Ureter (tissue), 1 donor: Measurements from ENCODE around the gene PADI2. TPM values are rescaled to one million over a fixed set of nuclear protein-coding genes. Genes with fewer than 3 reads are reported as not detected.

Experiments
- DNase-seq: peaks from one replicate; pipeline ENCODE4 v3.0.0-alpha.2; 2020; ENCODE audit warnings: low spot score
- total RNA-seq: library from RNA; stranded (reverse); gene quantifications from one replicate; pipeline ENCODE4 v1.2.4, GENCODE V29; 2023
- donor health status: DM: yes; HTN: yes; CAD: no.

PADI2 gene
- total RNA-seq, 1 donor from 2014 or later = 1.8 TPM

DNA sequence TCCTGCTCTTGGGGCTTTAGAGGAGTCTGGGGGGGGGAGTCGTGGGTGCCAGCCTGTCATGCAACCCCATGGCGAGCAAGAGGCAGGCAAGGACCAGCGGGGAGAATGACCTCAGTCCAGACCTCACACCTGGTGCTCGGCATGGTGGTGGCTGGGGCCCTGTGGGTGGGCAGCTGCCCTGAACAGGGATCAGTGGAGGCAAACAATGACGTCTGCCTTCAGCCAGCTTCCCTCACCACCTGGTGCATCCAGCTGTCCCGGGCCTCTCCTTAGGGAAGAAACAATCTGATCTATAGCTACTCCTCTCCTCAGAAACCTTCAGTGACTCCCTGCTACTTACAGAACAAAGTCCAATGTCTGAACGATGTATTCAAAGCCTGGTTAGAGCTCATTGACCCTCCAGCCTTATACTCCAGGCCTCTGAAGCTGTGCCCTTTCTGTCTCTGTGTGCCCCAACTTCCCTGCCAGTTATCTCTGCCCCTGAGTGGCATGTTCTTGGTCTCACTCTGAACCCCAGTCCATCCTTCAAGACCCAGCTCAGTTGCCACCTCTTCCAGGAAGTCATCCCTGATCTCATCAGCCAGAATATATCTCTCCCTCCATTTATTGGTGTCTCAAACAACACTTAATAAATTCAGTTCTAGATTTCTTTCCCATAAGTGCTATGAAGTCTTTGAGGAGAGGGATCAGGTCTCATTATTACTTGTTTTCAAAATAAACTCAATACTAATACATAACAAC lies 6.6 kb downstream of the PADI2 start:
- no peak for DNase-seq

DNA sequence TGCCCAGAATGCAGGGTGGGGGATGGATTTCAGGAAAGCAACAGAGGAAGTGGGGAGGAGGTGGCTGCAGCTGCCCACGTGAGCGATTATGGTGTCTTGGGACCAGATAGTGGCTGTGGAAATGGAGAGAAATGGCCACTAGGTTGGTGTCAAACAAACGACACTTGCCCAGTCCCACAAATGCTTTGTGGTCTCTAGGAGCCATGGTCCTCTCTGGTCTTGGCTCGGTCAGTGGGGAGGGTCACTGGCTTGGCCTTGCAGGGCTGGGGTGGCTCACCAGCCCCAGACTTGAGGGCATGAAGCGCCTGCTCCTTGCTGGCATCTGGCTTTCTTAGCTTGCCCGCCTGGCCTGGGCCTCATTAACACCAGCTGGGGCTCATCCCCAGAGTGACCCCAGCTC lies 7.2 kb downstream of the PADI2 start:
- no peak for DNase-seq

DNA sequence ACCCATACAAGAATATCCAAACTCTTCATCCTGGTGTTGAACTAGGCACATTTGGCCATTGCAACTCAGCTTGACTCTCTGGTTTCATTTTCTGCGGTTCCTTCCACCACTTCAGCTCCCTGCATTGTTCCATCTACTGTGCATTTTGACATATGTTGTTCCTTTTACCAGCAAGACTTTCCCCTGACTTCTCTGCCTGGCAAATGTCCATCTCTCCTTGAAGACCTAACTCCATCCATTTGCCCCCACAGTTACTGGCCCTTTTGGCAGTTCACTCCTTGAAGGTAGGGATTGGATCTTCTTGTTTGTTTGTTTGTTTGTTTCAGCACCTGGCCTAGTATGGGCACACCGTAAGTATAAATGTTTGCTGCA lies 8.7 kb downstream of the PADI2 start:
- no peak for DNase-seq

DNA sequence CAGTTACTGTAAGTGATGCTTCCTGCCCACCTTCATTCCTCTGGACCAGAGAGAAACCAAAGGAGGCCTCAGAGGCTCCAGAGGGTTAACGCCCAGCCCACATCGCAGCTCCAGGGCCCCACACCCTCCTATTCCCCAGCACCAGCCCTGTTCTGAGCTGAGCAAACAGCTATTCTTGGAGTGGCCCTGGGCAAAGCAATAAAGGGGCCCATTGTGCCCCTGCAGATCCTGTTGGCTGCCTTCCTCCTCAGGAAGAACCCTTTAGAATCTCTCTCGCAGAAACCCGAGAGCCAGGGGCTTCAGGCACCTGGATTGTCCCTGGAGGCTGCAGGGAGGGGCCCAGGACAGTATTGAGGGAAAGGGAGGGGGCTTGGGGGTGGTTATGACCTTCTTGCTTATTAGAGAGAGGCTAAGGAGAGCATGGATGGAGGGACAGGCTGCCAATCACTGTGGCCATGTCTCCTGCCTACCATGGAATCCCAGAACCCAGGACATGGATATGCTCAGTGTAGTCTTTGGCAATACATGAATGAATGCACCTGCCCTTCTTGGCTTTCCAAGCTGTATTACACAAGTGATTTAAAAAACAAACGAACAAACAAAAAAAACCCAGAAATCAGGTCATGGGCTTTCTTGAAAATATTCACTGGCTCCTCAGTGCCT lies 9.2 kb downstream of the PADI2 start:
- no peak for DNase-seq

DNA sequence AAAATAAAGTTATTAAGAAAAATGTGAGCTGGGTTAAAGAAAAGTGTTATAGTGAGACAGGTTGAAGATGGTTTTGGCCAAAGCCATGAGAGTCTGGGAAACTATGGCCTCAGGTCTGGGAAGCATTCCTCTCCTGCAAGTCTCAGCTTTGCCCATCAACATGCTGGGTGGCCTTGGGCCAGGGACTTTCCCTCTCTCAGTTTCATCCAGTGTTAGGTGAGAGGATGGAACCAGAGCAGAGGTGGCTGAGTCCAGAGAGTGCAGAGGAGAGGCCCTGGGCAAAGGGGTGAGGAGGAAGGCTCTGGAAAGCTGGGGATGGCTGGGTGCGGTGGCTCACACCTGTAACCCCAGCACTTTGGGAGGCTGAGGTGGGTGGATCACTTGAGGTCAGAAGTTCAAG lies 10.5 kb downstream of the PADI2 start:
- no peak for DNase-seq

DNA sequence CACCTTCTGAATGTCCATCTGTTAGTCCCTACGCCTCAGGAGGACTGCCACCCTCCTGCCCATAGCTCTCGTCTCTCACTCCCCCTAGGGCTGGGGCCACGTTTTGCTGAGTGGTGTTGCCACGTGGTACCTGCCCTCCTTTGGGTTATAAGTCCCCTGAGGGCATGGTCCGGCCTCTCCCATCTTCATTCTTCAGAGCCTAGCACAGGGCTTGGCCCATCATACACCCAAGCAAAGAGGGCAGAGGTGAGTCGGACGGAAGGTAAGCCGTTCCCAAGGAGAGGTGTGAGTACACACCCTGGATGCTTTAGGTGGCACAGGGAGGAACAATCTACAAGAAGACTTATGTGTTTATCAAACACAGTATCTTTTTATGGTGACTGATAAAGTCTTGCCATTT lies 10.9 kb downstream of the PADI2 start:
- no peak for DNase-seq

DNA sequence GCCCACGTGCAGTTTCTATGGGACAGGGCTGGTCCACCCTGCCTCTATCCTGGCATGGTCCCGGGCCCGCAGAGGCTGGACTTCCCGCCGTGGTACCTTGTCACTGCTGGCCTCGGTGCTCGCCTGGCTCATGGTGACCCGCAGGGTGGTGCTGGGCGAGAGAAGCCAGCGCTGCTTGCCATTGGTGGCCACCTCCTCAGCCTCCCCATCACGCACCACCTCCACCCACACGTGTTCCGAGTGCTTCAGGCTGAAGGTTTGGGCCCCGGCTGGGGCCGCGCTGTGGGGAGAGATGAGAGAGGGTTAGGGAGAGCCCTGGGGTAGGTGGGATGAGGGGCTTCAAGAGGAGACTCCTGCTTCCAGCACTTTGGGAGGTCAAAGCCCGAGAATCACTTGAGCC lies 14.5 kb downstream of the PADI2 start:
- no peak for DNase-seq

DNA sequence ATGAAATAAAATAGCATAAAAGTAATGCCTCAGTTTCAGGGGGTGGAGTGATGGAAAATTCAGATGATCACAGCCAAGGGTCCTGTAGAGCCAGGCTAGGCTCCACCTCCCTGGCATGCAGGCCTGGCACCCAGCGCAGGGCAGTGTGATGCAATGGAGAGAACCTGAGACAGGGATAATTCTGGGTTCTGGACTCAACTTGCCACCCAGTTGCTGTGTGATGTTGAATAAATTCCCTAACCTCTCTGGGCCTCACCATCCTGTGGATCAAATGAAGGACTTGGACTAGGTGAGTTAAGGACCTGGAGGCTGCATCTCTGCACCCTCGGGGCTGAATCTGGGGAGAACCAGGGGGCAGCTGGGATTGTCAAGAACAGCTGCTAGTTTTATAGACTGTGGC lies 17.0 kb downstream of the PADI2 start:
- DNase-seq = no peak

DNA sequence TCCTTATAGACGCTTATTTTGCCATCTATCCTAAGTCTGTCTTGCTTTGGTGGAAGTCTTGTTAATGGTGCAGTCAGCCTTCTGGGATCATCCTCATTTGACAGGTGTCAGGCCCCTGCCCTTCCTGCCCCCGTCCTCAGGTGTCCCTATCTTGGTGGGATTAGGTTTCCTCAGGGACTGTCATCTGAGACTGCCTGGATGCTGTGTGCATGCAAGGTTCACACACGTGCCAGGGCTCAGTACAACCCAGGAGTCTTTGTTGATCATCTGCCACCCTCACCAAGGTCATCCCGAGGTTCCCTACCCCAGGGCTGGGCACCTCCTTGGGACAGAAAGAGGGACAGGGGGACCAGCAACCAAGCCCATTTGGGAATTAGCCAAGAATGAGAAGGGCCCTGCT lies 18.0 kb downstream of the PADI2 start:
- DNase-seq = no peak

DNA sequence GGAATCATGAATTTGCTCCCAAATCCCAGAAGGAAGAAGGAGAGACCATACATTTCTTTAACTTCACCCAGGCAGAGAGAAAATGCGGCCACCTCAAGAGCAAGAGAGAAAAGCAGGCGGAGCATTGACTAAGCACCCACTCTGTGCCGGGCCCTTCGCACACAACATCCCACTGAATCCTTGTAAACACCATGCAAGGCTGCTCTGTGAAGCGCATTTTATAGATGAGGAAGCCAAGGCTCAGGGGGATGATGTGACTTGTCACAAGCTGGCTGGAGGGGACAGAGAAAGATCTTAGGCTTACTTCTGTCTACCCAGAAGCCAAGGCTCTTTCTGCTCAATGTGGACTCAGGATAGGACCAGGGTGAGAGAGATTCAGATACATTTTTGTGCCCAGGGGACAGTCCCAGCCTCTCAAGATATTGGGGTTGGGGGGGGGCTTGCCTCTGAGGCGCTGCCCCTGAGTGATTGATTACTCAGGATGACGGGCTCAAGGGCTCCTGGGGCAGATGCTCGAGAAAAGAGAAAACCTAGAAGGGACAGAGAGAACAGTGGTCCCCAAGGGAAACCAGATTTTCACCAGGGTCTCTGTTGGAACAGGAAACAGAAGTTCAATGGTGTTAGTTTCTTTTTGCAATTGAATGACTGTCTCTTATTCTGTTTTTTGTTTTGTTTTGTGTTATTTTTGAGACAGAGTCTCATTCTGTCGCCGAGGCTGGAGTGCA lies 19.5 kb downstream of the PADI2 start:
- no peak for DNase-seq

DNA sequence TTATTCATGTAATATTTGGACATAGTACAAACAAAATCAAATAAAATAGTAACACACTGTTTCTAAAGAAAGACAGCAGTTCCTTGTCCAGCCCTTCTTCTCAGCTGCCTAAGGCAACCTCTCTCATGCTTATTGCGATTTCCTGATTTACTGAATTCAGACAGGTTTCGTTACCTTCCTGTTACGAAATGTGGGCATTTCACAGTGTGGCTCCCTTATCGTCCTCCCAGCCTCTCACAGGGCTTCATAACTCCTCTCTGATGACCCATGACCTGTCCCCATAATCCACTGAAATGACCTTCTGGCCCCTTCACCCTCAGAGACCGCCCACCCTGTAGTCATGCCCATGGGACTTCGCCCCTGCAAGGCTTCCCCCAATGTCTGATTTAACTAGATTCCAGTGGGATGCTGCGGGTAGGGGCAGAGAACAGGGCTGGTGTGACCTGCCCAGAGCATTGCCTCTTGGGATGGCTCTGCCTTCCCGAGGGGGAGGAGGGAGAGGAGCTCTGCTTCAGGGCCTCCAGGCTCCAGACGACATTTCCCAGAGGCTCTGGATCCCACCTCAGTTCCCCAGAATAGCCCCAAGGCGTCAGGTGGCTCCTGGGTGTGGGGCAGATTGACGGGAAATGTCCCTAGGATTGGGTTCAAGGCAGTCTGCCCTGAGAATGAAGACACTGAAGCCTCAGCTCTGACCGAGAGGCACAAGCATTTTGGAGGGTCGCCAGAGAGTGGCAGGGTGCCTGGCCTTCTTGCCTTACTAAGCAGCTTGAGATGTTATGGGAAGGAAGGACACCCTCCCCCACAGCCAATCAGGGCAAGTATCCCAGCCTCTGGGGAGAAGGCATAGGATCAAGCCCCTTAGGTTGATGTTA lies 20.6 kb downstream of the PADI2 start:
- DNase-seq = peak; percentile 56

DNA sequence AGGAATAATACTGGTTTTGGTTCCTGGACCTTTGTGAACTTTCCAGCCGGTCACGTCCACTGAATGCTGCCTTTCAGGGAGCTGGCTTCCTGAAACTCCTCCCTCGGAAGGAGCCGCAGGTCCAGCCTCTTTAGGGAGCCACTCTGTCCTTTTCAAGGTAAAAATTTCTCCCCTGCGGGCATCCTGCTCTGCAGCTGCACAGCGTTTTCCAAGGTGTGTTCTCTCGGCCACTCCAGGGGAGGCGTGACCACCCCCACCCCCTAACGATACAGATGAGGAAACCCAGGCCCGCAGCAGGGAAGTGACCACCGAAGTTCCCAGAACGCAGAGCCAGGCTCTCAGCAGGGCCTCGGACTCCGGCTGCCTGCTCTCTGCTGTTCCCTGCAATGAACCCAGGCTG lies 21.5 kb downstream of the PADI2 start:
- no peak for DNase-seq

DNA sequence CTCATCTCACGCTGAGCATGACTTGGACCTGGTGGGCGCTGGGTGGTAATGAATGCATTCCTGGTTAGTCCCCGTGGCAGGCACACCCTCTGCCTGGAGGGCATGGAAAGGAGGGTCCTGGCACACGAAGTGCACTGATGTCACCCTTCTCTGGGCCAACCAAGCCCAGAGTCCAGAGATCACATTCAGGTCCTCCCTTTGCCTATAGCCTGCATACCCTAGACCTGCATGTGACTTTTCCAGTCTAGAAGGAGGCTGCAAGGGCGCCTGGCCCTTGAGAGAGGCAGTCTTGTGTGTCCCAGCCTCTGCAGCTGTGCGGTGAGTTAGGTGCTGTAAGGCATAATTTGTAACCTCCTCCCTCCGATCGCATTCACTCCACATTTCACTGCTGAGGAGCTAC lies 22.1 kb downstream of the PADI2 start:
- DNase-seq = no peak

DNA sequence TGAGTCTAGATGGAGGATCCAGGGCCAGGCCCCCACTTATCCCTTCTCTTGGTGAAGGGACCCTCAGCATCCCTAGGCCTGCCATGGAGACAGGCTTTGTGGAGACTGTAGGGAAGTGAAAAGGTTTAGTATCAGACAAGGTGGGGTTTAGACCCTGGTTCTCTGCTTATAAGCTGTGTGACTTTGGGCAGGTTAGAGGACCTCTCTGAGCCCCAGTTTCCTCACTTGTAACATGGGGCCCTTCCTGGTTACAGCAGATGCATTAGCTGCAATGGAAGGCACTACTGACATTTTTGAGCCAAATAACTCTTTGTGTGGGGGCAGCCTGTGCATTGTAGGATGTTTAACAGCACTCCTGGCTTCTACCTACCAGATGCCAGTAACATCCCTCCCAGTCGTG lies 22.7 kb downstream of the PADI2 start:
- DNase-seq = no peak

DNA sequence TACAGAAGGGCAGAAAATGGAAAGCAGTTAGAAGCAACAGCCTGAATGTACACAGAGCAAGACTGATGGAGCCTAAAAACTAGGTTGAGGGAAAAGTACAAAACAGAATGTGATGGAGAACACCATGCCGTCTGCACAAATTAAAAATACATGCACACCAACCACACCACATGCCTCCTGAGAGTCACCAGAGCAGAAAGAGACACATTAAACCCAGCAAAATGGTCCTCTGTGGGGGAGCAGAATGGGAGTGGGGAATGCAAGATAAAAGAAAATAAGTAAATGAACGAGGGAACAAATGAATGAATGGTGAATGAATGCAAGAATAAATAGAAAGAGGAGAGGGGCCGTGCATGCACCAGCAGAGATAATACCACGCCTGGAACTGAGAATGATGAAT lies 24.1 kb downstream of the PADI2 start:
- no peak for DNase-seq

DNA sequence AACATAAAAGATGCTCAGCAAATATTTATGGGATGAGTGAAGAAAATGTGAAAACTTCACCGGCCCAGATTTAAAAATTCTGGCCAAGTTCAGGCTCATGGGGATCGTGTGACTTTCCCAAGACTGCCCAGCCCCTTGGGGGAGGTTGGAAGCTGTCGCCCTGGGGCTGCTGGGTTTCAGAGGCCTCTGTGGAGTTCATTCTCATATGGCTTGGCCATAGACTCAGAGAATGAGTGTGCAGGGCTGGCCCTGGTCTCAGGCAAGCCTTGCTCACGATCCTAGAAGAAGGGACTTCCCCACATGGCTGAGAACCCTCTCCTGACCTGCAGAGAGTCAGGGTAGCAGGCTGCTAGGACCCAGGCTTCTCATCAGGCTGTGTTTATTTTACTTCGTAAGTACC lies 24.6 kb downstream of the PADI2 start:
- DNase-seq = no peak

DNA sequence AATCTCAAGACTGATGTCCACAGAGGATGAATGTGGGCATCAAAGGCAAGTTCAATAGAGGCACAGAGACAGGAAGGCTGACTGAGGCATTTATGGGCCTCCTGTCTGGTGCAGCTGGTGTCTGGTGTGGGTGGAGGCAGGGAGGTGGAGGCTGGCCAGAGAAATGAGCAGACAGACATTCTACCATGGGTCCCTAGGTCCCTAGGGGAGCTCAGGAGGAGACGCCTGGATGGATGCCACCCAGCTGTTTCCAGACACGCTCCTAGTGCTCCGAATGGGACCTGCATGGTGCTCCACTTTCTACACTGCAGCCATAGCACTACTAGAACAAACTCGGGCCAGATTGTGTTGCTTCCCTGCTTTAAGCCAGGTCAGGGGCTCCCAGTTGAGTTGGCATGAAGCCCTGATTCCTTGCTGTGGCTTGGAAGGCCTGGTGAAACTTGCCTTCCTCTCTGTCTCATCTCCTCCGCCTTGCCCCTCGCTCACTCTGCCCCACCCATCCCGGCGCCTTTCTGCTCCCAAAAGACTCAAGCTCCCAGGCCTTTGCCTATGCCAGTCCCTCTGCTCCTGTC lies 25.3 kb downstream of the PADI2 start:
- DNase-seq = no peak

DNA sequence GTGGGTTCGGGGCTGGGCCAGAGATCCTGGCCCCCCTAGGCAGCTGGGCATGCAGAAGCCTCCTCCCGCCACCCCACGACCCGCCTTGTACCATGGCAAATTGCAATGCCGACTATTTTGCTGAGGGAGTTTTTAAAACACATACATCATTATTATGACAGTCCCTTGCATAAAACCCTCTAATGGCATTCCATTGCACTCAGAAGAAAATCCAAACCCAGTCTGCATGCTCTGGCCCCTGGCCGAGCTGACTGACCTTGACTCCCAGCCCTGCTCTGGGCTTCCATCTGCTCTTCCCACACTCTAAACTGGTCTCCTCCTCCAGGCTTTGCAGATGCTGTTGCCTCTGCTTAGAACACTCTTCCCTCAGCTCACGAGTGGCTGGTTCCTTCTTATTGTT lies 28.0 kb downstream of the PADI2 start:
- no peak for DNase-seq

DNA sequence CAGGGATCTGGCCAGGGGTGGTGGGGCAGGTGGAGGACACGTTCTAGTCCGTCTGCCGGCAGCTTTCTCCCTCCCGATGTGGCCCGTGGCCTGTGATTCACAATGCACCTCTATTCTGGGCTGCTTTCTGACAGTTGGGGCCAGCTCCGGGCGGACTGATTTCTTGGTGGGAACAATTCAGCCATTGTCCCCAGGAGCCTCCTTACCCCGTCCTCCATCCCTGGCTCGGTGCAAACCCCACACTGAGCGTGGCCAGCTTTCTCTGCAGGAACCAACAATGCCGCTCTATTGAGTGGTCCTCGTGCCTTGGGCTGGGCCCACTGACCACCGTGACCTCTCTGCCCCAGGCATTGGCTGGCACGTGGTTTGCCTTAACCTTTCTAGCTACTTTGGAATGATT lies 29.7 kb downstream of the PADI2 start:
- no peak for DNase-seq

DNA sequence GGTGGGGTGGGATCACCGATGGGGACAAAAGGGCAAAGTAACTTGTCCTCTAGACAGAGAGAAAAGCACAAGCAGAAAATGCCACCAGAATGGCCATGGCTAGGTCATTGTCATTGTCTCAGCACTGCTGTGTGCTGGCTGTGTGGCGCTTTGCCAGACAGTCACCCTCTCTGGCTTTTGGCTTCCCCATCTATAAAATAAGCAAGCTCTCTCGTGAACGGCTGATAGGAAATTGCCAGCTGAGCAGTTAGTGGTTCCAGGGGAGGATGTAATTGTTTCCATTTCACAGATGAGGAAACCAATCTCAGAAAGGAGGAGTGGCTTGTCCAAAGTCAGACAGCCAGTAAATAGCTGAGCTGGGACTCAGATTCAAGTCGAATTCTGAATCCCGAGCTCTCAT lies 32.5 kb downstream of the PADI2 start:
- no peak for DNase-seq

DNA sequence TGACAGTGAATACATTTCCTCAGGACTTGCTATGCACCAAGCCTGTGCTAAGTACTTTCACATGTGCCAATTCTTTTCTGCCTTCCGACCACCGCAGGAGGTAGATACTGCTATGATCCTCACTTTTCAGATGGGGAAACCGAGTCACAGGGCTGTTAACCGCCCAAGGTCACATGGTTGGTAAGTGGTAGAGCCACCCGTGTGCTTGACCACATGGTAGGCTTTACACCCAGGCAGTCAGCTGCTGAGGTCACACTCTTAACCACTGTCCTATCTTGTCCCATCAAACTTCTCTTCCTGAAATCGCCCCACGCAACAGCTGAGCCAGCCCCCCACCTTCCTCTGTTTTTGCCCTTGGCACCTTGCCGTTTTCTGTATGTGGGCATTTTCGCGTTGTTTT lies 34.5 kb downstream of the PADI2 start:
- no peak for DNase-seq

DNA sequence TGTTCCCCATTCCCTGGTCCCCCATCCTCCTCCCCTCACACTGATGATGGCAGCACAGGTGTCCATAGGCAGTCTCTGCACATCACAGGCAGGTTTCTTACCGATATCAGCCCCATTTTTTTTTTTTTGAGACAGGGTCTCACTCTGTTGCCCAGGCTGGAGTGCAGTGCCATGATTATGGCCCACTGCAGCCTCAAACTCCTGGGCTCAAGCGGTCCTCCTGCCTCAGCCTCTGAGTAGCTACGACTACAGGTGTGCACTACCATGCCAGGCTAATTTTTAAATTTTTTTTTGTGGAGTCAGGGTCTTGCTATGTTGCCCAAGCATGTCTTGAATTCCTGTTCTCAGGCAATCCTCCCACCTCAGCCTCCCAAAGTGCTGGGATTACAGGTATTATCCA lies 36.5 kb downstream of the PADI2 start:
- no peak for DNase-seq
